Colonic mucosa (tissue), 4 donors: ENCODE measurements around the gene NAA40. TPM values are rescaled to one million over a fixed set of nuclear protein-coding genes. Genes with fewer than 3 reads are reported as not detected.
"Not testable (repeated sequence)": the region's sequence is repeated elsewhere in the genome, so short reads cannot be mapped to it uniquely, and the experiment has no call there.

Source experiments
- DNase-seq: peaks from one replicate; pipeline ENCODE4 v3.0.0-alpha.2; 2020
- H3K27ac ChIP-seq: fragments of 200-600 bp; one replicate; pipeline ENCODE4 v1.8.0; 2021
- H3K27me3 ChIP-seq: fragments of 200-600 bp; one replicate; pipeline ENCODE4 v1.8.0; 2021
- H3K36me3 ChIP-seq: fragments of 200-600 bp; one replicate; pipeline ENCODE4 v1.8.0; 2021
- H3K4me1 ChIP-seq: fragments of 200-600 bp; one replicate; pipeline ENCODE4 v1.8.0; 2021; ENCODE audit warnings: mild to moderate bottlenecking
- H3K4me3 ChIP-seq: fragments of 200-600 bp; one replicate; pipeline ENCODE4 v1.8.0; 2021
- H3K9ac ChIP-seq, 2 donors: one replicate each; pipeline ENCODE4 v1.7.0; 2013; ENCODE audit warnings: control low read depth in 2 of 2, low read depth in 2 of 2, low read length in 2 of 2
- H3K9me3 ChIP-seq: fragments of 200-600 bp; one replicate; pipeline ENCODE4 v1.8.0; 2021
- intact Hi-C: fragments of 100-400 bp; cut with DNase I; formaldehyde crosslinking; loops from one replicate; pipeline ENCODE4 v1.14.1; 2022
- total RNA-seq, 2 donors: library from RNA; stranded (reverse); fragmentation: NEBNext Ultra II Directional in 1 of 2; extraction: Animal tissue kit (Norgen Biotek cat#: 25700) in 1 of 2; gene quantifications; one replicate each; pipeline ENCODE4 v1.2.1, GENCODE V29; 2021
- TF ChIP-seq, protein P1 (sequence below): fragments of 200-600 bp; IDR thresholded peaks from one replicate; pipeline ENCODE4 v1.8.0; 2022; ENCODE audit warnings: antibody characterized with exemption, mild to moderate bottlenecking
- donor health status: healthy.
- donor health status: DM: no; HTN: no; CAD: no.
- donor health status: DM: no; HTN: no; CAD: no.

NAA40 gene
- total RNA-seq, 2 donors from 2014 or later, result 20.5 to 32.9 TPM

GRCh38 chr11:63969461-63969860, 30.7 kb downstream of the NAA40 start:
- no peak for DNase-seq
- TF ChIP-seq, protein P1, sequence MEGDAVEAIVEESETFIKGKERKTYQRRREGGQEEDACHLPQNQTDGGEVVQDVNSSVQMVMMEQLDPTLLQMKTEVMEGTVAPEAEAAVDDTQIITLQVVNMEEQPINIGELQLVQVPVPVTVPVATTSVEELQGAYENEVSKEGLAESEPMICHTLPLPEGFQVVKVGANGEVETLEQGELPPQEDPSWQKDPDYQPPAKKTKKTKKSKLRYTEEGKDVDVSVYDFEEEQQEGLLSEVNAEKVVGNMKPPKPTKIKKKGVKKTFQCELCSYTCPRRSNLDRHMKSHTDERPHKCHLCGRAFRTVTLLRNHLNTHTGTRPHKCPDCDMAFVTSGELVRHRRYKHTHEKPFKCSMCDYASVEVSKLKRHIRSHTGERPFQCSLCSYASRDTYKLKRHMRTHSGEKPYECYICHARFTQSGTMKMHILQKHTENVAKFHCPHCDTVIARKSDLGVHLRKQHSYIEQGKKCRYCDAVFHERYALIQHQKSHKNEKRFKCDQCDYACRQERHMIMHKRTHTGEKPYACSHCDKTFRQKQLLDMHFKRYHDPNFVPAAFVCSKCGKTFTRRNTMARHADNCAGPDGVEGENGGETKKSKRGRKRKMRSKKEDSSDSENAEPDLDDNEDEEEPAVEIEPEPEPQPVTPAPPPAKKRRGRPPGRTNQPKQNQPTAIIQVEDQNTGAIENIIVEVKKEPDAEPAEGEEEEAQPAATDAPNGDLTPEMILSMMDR, result no peak
- no peak overlapping the region for H3K27ac ChIP-seq
- intact Hi-C loops, result no loop called here
- H3K4me3 ChIP-seq, result no peak overlapping the region
- no peaks in the 10 kb centered on the region for H3K4me1 ChIP-seq
- no peak overlapping the region for H3K9ac ChIP-seq
- H3K27me3 ChIP-seq, result no peaks in the 10 kb centered on the region
- H3K9me3 ChIP-seq, result no peaks in the 10 kb centered on the region
- no peaks in the 10 kb centered on the region for H3K36me3 ChIP-seq

DNA sequence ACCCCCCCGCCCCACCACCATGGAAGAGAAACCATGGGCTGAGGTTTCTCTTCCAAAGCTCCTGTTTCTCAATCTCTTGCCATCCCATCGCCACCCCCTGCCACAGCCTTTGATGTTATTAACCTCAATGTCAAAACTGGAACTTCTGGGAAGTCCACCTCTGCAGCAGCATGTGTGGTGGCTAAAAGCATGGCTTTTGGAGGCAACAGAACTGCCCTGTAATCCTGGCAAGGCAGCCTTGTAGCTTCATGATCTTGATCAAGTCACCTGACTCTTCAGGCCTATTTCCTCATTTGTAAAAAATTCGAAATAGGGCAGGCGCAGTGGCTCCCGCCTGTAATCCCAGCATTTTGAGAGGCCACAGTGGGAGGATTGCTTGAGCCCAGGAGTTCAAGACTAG, 32.1 kb downstream of the NAA40 start:
- no peak overlapping the region for H3K4me3 ChIP-seq
- TF ChIP-seq, protein P1, result no peak
- no peaks in the 10 kb centered on the region for H3K9me3 ChIP-seq
- no peak overlapping the region for H3K9ac ChIP-seq
- H3K27ac ChIP-seq, result no peak overlapping the region
- no peak for DNase-seq
- intact Hi-C loops, result no loop called here
- H3K27me3 ChIP-seq, result no peaks in the 10 kb centered on the region
- no peaks in the 10 kb centered on the region for H3K36me3 ChIP-seq
- H3K4me1 ChIP-seq, result peaks cover 5% of the 10 kb centered on the region

DNA sequence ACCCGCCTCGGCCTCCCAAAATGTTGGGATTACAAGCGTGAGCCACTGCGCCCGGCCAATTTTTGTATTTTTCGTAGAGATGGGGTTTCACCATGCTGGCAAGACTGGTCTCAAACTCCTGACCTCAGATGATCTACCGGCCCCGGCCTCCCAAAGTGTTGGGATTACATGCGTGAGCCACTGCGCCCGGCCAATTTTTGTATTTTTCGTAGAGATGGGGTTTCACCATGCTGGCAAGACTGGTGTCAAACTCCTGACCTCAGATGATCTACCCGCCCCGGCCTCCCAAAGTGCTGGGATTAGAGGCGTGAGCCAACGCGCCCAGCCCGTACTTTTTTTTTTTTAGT, 35.1 kb downstream of the NAA40 start:
- H3K9ac ChIP-seq, H3K36me3 ChIP-seq, intact Hi-C loops, H3K27ac ChIP-seq, H3K27me3 ChIP-seq, DNase-seq, H3K4me3 ChIP-seq, H3K9me3 ChIP-seq: not testable (repeated sequence)
- H3K4me1 ChIP-seq, result peaks cover 10% of the 10 kb centered on the region

DNA sequence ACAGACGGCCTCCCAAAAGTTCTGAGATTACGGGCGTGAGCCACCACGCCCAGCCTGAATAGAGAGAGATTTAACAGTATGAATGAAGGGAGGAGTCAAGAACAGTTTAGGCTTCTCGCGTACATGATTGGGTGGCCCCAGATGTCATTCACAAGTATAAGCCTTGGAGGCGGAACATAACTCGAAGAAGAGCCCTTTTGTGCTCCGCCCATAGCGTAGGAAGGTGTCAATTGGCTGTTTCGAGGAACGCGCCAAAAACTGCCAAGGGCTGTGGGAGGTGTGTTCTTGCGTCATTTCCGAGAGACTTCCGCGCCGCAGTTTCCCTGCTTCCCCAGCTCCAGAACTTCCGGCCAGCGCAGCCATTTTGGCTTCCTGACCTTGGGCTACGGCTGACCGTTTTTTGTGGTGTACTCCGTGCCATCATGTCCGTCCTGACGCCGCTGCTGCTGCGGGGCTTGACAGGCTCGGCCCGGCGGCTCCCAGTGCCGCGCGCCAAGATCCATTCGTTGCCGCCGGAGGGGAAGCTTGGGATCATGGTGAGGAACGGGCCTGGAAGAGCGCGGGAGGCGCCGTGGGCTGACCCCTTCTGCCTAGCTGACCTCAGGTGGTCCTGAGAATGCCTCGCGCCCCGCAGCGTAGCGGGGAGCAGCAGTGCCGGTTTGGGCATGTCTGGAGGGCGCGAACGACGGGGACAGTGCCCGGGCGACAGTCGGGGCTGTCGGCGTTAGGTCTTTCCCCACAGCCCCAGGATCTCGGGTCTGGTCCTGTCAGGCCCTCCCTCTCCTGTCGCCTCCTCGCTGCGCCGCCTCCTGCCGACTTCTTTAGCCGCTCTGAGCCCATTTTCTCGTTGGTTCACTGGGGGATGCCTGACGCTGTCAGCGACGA, 35.7 kb downstream of the NAA40 start, which contains the start of gene COX8A:
COX8A (plus strand) TSS at position 362 of the 885 bp plus-strand sequence; CDS start at position 423, 61 bp downstream.
- TF ChIP-seq, protein P1, result no peak
- Histone ChIP-seq H3K27me3 (no peaks in the 10 kb centered on the region), H3K4me3 (peak within 1 kb of the TSS; percentile 51), H3K9ac (peak within 1 kb of the TSS; percentile 96 to 100), H3K27ac (peak within 1 kb of the TSS; percentile 75), H3K9me3 (no peaks in the 10 kb centered on the region), H3K4me1 (peaks cover 10% of the 10 kb centered on the region), H3K36me3 (no peaks in the 10 kb centered on the region)
- peak; percentile 99 for DNase-seq
- intact Hi-C loops, result no loop called here

- H3K4me1 ChIP-seq, result peaks cover 10% of the 10 kb centered on the region
- TF ChIP-seq, protein P1, result no peak
- no peaks in the 10 kb centered on the region for H3K27me3 ChIP-seq
- intact Hi-C loops, result no loop called here
- no peaks in the 10 kb centered on the region for H3K9me3 ChIP-seq
- DNase-seq, result no peak
- H3K36me3 ChIP-seq, result no peaks in the 10 kb centered on the region
- H3K9ac ChIP-seq, result no peak overlapping the region
- H3K27ac ChIP-seq, result no peak overlapping the region
- no peak overlapping the region for H3K4me3 ChIP-seq
These were observed 39.9 kb downstream of the NAA40 start for GRCh38 chr11:63978551-63979239.
